ENCODE data around the gene IFI27L2.

Gene IFI27L2

GRCh38 chr14:94098326-94098992 is 30.9 kb downstream of the IFI27L2 start:
- DNase-seq = no peak

- no peak for DNase-seq
Measured at GRCh38 chr14:94097091-94097490, 32.3 kb downstream of the IFI27L2 start.

GRCh38 chr14:94093418-94093817 is 36.0 kb downstream of the IFI27L2 start:
- no peak for DNase-seq

- no peak for DNase-seq
Measured at GRCh38 chr14:94089479-94089878, 39.9 kb downstream of the IFI27L2 start.

GRCh38 chr14:94088516-94088915 is 40.9 kb downstream of the IFI27L2 start:
- no peak for DNase-seq

GRCh38 chr14:94087891-94088290 is 41.5 kb downstream of the IFI27L2 start:
- DNase-seq = no peak

- DNase-seq = no peak
Measured at GRCh38 chr14:94081386-94081820, 48.0 kb downstream of the IFI27L2 start.

GRCh38 chr14:94080621-94081385 is 48.6 kb downstream of the IFI27L2 start, which contains the start of the genes DDX24 and IFI27L1:
DDX24 (minus strand) TSS chr14:94081202; CDS start chr14:94079742, 1,460 bp downstream.
IFI27L1 (plus strand) TSS chr14:94081310; CDS start chr14:94096938, 15,628 bp downstream.
- peak; percentile 81 to 96 for DNase-seq

GRCh38 chr14:94079891-94080620 is 49.3 kb downstream of the IFI27L2 start:
- peak in 1 of 2 experiments; percentile 30 for DNase-seq

GRCh38 chr14:94077823-94078222 is 51.6 kb downstream of the IFI27L2 start:
- no peak for DNase-seq

All from NCI-H187 (cell line).